Prostate gland (tissue), 2 donors: ENCODE measurements around the gene ELOVL4. TPM values are rescaled to one million over a fixed set of nuclear protein-coding genes. Genes with fewer than 3 reads are reported as not detected.

Experiments used
- DNase-seq: peaks from one replicate; pipeline ENCODE4 v3.0.0-alpha.2; 2019; ENCODE audit warnings: low spot score
- H3K27ac ChIP-seq, 2 donors: fragments of 200-600 bp; sonication (generic); 2 replicates each; pipeline ENCODE4 v1.5.1; 2017 to 2019
- H3K27me3 ChIP-seq: fragments of 200-600 bp; sonication (generic); replicated peaks from 2 replicates; pipeline ENCODE4 v1.5.1; 2019; ENCODE audit not compliant: insufficient read depth
- H3K36me3 ChIP-seq, 2 donors: fragments of 200-600 bp; sonication (generic); 1 replicate in 1 of 2; 2 replicates in 1 of 2; pipeline versions ENCODE4 v1.5.1 to v1.8.1; 2017 to 2019
- H3K4me1 ChIP-seq: fragments of 200-600 bp; sonication (generic); replicated peaks from 2 replicates; pipeline ENCODE4 v1.5.1; 2019
- H3K4me3 ChIP-seq, 2 donors: fragments of 200-600 bp; sonication (generic); 2 replicates each; pipeline ENCODE4 v1.5.1; 2017 to 2019
- H3K9me3 ChIP-seq: fragments of 200-600 bp; sonication (generic); 2 replicates; pipeline ENCODE4 v1.5.1; 2017
- CTCF ChIP-seq, 4 experiments: fragments of 200-600 bp in 2 of 4; fragments of 450-650 bp in 2 of 4; sonication (generic) in 2 of 4; IDR thresholded peaks; 1 replicate in 3 of 4; 2 replicates in 1 of 4; pipeline ENCODE4 v1.5.1; 2016 to 2019; ENCODE audit warnings: antibody characterized with exemption in 4 of 4, mild to moderate bottlenecking in 2 of 4, moderate library complexity in 2 of 4
- POLR2A ChIP-seq: fragments of 450-650 bp; IDR thresholded peaks from one replicate; pipeline ENCODE4 v1.6.1; 2016; ENCODE audit warnings: antibody characterized with exemption, mild to moderate bottlenecking
- POLR2AphosphoS5 ChIP-seq: sonication (generic); formaldehyde crosslinking; IDR thresholded peaks from one replicate; pipeline ENCODE4 v1.6.1; 2017; ENCODE audit warnings: antibody characterized with exemption
- WGBS: methylation state at CpG from one replicate; pipeline ENCODE4 v1.1.5; 2018; 5-methylcytosine and 5-hydroxymethylcytosine counted together
- intact Hi-C: fragments of 100-400 bp; cut with DNase I; formaldehyde crosslinking; loops from one replicate; pipeline ENCODE4 v1.14.2; 2022
- total RNA-seq, 2 donors: library from RNA; depleted of rRNA; stranded (reverse); fragments of >200 nt; gene quantifications; one replicate each; pipeline ENCODE4 v1.1.0, GENCODE V29; 2016

Gene ELOVL4
- total RNA-seq, 2 donors from 2014 or later, result 5.8 TPM

GRCh38 chr6:79909517-79909916 is 37.8 kb downstream of the ELOVL4 start:
- H3K27ac ChIP-seq, result no peak overlapping the region
- 95% methylated on average over 3 of the region's 3 CpGs for whole genome bisulfite sequencing
- no peak for DNase-seq
- no peaks in the 10 kb centered on the region for H3K9me3 ChIP-seq
- no peak overlapping the region for H3K4me3 ChIP-seq
- no peaks in the 10 kb centered on the region for H3K4me1 ChIP-seq
- no peaks in the 10 kb centered on the region for H3K27me3 ChIP-seq
- H3K36me3 ChIP-seq, result no peaks in the 10 kb centered on the region
- TF ChIP-seq POLR2A, result no peak
- intact Hi-C loops, result no loop called here

GRCh38 chr6:79902046-79902445 is 45.3 kb downstream of the ELOVL4 start:
- Histone ChIP-seq H3K27me3 (no peaks in the 10 kb centered on the region), H3K9me3 (no peaks in the 10 kb centered on the region), H3K4me1 (no peaks in the 10 kb centered on the region), H3K27ac (no peak overlapping the region), H3K36me3 (no peaks in the 10 kb centered on the region), H3K4me3 (no peak overlapping the region)
- WGBS, result 86% methylated on average over 2 of the region's 2 CpGs
- TF ChIP-seq CTCF (IDR thresholded peaks at IDR 0.05), result no peak
- no peak for TF ChIP-seq POLR2AphosphoS5
- TF ChIP-seq POLR2A, result no peak
- intact Hi-C loops, result no loop called here
- DNase-seq, result no peak

- intact Hi-C loops, result no loop called here
- Histone ChIP-seq H3K4me1 (no peaks in the 10 kb centered on the region), H3K4me3 (no peak overlapping the region), H3K27ac (no peak overlapping the region), H3K27me3 (no peaks in the 10 kb centered on the region), H3K9me3 (no peaks in the 10 kb centered on the region), H3K36me3 (no peaks in the 10 kb centered on the region)
- no peak for TF ChIP-seq CTCF (IDR thresholded peaks at IDR 0.05)
- no peak for TF ChIP-seq POLR2A
- no peak for TF ChIP-seq POLR2AphosphoS5
- WGBS, result 61% methylated on average over 1 of the region's 1 CpG
- DNase-seq, result no peak
Measured at GRCh38 chr6:79898076-79898475, 49.3 kb downstream of the ELOVL4 start.

- Histone ChIP-seq H3K4me3 (no peak overlapping the region), H3K27ac (no peak overlapping the region), H3K36me3 (no peaks in the 10 kb centered on the region), H3K9me3 (no peaks in the 10 kb centered on the region), H3K27me3 (no peaks in the 10 kb centered on the region), H3K4me1 (no peaks in the 10 kb centered on the region)
- whole genome bisulfite sequencing, result 74% methylated on average over 5 of the region's 5 CpGs
- TF ChIP-seq POLR2AphosphoS5 (no peak), CTCF (IDR thresholded peaks at IDR 0.05) (no peak), POLR2A (no peak)
- DNase-seq, result no peak
- intact Hi-C loops, result no loop called here
Measured at GRCh38 chr6:79896075-79896449, 51.3 kb downstream of the ELOVL4 start.

GRCh38 chr6:79895382-79896074 is 51.8 kb downstream of the ELOVL4 start:
- Histone ChIP-seq H3K36me3 (no peaks in the 10 kb centered on the region), H3K4me1 (no peaks in the 10 kb centered on the region), H3K27ac (no peak overlapping the region), H3K4me3 (no peak overlapping the region), H3K27me3 (no peaks in the 10 kb centered on the region), H3K9me3 (no peaks in the 10 kb centered on the region)
- DNase-seq, result no peak
- intact Hi-C loops, result no loop called here
- TF ChIP-seq POLR2A (no peak), CTCF (IDR thresholded peaks at IDR 0.05) (no peak), POLR2AphosphoS5 (no peak)
